GM20000 (cell line): ENCODE data around the gene PLCH1.
"Not testable (repeated sequence)": the region's sequence is repeated elsewhere in the genome, so short reads cannot be mapped to it uniquely, and the experiment has no call there.

Experiments used
- DNase-seq: peaks from one replicate; pipeline ENCODE4 v3.0.0; 2012; ENCODE audit warnings: low spot score
- CTCF ChIP-seq: IDR thresholded peaks from 2 replicates; pipeline ENCODE4 v1.5.1; 2012; ENCODE audit warnings: mild to moderate bottlenecking, control low read depth; ENCODE audit errors: extremely low read depth, missing control alignments

Gene PLCH1

GRCh38 chr3:155411500-155412223 lies 333.2 kb downstream of the PLCH1 start:
- no peak for TF ChIP-seq CTCF
- no peak for DNase-seq

- TF ChIP-seq CTCF: no peak
- no peak for DNase-seq
Observed at GRCh38 chr3:155409336-155409735, 335.5 kb downstream of the PLCH1 start.

GRCh38 chr3:155407971-155408370 lies 336.9 kb downstream of the PLCH1 start:
- no peak for TF ChIP-seq CTCF
- no peak for DNase-seq

GRCh38 chr3:155407331-155407730 lies 337.5 kb downstream of the PLCH1 start:
- DNase-seq: no peak
- TF ChIP-seq CTCF: no peak

GRCh38 chr3:155404486-155404885 lies 340.4 kb downstream of the PLCH1 start:
- no peak for DNase-seq
- no peak for TF ChIP-seq CTCF

GRCh38 chr3:155402656-155403055 lies 342.2 kb downstream of the PLCH1 start:
- no peak for TF ChIP-seq CTCF
- no peak for DNase-seq

- TF ChIP-seq CTCF: no peak
- no peak for DNase-seq
Observed at GRCh38 chr3:155398046-155398445, 346.8 kb downstream of the PLCH1 start.

GRCh38 chr3:155394896-155395295 lies 350.0 kb downstream of the PLCH1 start:
- not testable (repeated sequence) for DNase-seq
